Activated CD8-positive, alpha-beta memory T cell treated with anti-CD3 and anti-CD28 coated beads, Interleukin-2, amount 50 U/mL, for 48 hours (primary cell): ENCODE data around the gene SDHAF3.
"Not testable (repeated sequence)": the region's sequence is repeated elsewhere in the genome, so short reads cannot be mapped to it uniquely, and the experiment has no call there.

Source experiments
- DNase-seq: peaks from one replicate; pipeline ENCODE4 v3.0.0-alpha.2; 2020

SDHAF3 gene

DNA sequence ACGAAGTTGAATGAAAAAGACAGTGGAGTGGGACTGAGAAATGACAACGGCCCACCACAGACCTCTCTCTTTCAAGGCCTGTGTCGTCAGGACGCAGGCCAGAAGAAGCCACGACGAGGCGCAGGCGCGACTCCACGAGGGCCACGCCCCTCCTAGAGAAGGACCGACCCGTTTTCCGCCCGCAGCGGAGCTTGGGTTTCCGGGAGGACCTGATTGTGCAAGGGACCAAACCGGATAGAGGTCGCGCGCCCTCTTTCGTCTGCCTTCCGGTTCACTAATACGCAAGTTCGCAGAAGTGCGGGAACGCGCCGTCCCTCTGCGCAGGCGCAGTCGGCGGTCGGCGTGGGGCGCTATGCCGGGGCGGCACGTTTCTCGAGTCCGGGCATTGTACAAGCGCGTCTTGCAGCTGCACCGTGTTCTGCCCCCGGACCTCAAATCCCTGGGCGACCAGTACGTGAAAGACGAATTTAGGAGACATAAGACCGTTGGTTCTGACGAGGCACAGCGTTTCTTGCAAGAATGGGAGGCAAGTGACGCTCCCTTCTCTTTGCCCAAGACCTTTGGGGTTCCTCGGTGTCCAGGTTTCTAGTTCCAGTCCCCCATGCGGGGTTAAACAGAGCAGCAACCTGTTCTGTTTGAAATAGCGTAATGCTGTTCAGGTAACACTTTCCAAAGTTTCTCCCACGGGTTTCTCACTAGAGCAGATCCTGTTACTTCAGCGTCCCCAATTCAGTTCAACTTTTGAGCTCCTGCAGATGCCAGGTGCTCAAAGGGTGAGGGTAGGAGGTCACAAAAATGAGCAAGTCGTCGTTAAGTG, at the start of gene SDHAF3:
TSS of gene SDHAF3 (plus strand) at position 327 of the 817 bp plus-strand sequence. CDS start at position 353, 26 bp downstream.
- DNase-seq, result peak; percentile 99

DNA sequence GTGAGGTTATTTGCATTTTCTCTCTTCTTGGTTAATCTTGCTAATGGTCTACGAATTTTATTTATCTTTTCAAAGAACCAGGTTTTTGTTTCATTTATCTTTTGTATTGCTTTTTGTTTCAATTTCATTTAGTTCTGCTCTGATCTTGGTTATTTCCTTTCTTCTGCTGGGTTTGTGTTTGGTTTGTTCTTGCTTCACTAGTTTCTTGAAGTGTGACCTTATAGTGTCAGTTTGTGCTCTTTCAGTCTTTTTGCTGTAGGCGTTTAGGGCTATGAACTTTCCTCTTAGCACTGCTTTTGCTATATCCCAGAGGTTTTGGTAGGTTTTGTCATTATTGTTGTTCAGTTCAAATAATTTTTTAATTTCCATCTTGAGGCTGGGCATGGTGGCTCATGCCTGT, 45.5 kb upstream of the SDHAF3 start:
- DNase-seq, result not testable (repeated sequence)

DNA sequence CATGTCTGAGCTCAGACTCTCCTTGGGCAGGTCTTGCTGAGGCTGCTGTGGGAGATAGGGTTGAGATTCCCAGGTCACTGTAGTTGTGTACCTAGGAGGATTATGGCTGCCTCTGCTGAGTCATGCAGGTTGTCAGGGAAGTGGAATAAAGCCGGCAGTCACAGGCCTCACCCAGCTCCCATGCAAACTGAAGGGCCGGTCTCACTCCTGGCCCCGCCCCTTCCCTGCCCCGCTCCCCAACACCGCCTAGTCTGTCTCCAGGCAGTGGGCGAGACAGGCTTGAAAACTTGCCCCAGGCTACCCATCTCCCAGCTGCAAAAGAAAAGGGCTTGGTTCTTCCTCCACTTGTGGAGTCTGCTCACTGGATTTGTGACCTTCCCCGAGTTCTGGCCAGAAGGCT, 41.6 kb upstream of the SDHAF3 start:
- no peak for DNase-seq

DNA sequence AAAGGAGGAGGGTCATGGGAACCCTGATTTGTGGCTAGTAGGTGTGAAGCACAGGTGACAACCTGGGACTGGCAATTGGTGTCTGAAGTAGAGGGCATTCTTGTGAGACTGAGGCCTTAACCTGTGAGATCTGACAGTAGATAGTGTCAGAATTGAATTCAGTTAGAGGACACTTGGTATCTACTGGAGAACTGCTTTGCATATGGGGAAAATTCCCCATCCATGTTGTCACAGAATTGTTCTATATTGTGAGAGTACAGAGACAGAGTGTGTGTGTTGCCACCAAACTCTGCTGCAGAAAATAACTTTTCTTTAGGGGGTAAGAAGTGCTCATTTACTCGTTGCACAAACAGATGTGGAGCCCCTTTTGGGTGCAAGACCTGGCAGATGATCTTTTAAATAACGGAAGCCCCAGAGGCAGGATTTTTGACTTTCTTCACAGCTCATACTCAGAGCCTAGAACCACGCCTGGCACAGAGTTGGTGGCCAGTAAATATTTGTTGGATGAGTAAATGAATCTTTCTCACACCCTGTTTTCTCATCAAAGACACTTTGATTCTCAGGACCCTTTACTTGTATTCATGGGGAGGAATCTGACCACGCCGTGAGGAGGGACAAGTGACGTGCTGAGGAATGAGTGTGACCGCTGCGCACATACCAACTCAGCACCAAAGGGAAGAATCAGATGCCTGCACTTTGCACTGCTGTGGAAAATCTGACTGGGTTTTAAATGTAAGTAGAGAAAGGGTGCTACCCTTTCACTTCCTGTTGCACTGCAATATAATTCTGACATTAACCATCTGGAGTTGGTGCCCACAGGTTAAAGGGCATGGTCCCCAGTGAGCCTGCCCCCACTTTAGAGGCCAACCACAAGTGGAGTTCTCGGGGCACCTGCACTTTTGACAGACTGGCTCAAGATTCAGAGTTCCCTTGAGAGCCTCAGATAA, 39.2 kb upstream of the SDHAF3 start:
- no peak for DNase-seq

DNA sequence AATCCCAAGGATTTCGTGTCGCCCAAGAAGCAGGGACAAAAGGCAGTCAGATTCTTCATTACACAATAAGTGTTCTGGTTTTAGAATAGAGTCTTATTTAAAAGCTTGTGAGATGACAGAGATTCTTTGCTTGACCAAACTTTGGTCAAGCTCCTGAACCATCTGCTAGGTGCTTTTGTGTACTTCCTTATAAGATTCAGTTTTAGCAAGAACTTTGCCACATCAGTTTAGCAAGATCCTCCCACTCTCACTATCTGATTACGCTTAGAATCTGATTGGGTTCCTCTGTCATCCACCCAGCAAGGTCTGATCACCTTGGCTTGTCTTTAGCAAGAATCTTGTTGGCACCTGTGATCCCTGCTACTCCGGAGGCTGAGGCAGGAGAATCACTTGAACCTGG, 38.2 kb upstream of the SDHAF3 start:
- no peak for DNase-seq

DNA sequence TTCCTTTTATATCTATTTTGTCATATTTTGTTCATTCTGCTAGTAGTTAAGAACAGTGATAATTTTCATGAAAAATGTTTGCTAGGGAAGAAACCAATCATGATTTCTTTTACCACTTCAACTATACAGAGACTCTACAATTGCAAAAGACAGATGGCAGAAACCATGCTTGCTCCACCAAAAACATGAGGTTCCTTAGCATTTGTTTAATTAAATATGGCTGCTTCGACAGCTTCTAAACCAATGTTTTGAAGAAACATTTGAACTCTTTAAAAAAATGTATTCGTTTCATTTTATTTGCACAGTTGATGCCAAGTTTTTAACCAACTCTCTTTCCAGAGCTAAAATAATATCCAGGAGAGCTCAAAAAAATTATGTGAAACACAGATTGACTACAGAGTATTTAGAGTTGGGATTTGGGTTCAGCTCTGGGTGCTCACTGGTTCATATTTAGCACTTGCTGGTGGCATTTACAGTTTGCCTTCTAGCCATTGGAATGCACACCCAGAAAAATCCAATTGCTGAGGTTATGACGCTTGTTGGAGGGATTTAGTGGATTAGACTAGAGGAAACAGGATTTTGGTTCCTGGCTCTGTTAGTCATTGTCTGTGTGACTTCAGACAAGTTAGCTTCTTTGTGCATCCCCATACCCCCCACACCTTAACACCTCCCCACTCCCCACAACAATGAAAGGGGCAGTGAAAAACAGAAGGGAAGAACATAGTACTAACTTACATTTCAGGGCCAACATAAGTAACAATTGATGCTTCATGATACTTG, 35.8 kb upstream of the SDHAF3 start:
- no peak for DNase-seq

DNA sequence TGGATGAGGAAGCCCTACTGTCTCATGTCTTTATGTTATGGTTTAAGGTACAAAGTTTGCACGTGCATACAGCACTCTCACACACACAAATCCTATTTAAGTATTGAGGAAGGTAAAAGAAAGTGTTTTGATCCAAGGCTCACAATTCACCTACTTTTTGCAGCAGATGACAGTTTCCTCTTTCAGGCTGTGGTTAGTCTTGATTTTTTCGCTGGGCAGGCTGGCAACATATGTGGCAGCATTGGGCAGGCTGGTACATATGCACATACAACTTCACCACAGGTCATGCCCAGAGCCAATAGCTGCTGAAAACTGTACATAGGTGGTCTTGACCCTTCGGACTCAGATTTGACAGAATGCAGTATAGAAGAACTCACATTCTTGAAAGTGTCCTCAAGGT, 29.1 kb upstream of the SDHAF3 start:
- DNase-seq, result no peak

DNA sequence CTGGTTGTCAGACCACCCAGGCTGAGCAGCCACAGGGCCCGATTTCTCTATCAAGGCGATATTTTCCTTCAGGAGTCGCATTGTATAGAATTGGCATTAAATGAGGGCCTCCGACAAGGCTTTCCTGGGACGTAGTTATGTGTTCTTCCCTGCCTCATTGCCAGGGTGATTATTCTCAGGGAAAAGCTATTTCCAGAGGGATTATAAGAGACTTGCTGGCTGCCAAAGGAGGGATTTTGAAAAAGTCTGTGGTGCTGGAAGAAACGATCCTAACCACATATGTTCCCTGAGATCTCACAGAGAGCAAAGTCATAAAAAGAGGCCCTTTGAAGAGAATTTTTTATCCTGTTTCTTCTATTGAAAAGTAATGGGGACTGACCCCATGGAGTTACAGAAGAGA, 27.7 kb upstream of the SDHAF3 start:
- no peak for DNase-seq

DNA sequence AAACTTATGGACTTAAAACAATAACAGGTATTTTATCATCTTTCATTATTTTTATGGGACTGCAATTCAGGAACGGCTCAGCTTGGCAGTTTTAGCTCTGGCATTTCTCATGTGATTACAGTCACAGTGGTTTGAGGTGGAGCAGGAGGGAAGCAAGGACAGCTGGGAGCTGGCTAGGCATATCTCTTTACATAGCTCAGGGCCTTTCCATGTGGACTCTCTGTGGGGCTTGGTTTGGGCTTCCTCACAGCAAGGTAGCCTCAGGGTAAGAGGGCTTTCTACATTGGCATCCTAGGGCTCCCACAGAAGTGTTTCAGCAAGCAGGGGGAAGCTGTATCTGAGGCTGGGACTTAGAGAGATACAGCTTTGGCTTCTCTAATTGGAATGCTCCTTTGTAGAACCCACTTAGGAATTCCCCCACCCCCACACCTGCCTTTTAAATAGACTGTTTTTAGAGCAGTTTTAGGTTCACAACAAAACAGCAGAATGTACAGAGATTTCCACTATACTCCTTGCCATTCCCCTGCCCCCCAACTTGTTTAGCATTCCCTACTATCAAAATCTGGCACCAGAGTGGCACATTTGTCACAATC, 26.6 kb upstream of the SDHAF3 start:
- no peak for DNase-seq

DNA sequence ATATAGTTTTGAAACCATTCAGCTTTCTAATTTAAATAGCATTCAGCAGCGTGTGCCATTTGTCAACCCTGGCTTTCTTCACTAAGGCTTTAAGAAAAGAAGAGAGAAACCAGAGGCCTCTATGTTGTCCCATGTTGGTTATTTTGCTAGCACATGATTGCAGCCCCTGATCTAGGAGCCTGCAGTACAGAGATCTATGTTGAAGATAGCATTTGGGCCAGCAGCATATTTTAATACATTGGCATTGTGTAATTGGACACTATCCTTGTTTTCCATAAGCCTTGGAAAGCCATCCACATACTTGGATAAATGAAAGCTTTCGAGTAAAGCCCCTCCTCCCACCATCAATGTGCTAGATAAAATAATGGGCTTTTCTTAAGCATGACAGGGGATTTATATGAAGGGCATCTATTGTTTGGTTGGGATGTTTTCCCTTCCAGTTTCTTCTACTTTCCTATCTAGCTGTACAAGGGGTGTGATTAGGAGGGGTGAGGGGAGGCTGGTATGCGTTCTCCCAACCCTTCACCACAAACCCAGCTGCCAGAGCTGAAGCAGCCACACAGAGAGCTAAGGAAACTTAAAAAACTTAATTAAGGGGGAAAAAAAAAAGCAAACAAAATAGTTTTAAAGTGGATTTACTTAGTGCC, 23.1 kb upstream of the SDHAF3 start:
- no peak for DNase-seq

DNA sequence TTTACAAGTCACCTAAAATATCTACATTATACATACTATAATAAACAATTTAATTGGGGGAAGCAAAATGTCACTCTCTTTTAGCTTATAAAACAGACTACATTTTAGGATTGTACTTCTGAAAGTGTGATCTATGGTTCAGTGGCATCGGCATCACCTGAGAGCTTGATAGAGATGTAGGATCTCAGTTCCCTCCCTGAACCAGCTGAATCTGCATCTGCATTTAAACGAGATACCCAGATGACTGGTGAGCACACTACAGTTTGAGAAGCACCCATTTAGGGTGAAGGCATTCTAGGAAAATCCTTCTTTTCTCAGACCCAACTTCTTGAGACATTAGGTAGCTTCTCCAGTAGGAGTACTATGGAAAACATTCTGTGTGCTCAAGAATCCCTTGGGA, 21.5 kb upstream of the SDHAF3 start:
- no peak for DNase-seq

DNA sequence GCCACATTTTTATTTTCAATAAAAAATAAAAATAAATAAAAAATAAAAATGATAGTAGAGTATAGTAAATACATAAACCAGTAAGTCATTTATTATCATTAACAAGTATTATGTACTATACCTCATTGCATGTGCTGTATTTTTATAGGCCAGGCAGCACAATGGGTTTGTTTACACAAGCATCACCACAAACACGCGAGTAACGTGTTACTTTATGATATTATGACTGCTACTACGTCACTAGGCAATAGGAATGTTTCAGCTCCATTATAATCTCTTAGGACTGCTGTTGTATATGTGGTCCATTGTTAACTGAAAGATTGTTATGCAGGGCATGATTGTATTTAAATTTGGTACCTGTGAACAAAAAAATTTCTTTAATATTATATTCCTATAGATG, 20.8 kb upstream of the SDHAF3 start:
- DNase-seq, result no peak

DNA sequence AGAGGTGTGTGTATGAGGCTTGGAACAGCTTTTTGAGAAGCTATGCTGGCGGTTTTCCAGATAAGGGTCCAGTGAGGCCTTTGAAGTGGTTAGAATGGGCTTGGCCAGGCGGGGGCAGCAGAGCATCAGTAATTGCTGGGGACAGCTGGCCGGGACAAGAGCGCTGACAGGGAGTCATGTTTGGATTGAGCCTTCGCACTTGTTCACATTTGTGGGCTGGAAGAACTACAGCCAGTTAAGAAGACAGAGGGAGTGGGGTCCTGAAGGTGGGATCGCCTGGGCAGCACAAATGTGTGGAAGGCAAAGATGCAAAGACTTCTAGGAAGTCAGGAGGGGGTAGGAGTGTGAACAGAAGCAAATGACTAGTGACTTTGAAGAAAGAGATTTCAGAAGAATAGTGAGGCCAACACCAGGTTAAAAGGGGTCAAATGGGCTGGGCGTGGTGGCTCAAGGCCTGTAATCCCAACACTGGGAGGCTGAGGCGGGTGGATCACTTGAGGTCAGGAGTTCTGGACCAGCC, 12.7 kb upstream of the SDHAF3 start:
- peak; percentile 82 for DNase-seq

DNA sequence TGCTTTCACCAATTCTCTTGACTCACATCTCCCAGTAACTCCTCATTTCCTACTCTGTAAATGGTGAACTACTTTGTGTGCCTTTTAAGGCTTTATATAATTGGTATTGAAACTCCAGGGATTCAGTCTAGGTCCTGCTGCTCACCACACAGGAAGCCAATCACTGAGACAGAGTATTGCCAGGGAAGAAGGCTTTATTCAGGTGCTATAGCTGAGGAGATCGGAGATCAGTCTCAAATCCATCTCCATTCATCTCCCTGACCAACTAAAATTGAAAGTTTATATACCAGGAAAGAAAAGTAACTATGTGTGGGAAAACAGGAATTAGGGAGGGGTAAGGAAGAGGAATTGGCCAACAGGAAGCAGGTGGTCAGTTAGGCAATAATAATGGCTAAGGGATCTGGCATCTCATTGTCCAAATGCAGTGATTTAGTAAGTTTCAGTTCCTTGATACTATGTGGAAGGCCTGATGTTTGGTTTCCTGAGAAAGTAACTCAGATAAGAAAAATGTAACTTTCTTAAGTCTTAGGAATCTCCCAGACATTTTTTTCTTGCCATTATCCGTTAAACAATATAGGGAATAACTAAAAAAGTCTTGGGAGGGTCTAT, 10.2 kb upstream of the SDHAF3 start:
- no peak for DNase-seq

DNA sequence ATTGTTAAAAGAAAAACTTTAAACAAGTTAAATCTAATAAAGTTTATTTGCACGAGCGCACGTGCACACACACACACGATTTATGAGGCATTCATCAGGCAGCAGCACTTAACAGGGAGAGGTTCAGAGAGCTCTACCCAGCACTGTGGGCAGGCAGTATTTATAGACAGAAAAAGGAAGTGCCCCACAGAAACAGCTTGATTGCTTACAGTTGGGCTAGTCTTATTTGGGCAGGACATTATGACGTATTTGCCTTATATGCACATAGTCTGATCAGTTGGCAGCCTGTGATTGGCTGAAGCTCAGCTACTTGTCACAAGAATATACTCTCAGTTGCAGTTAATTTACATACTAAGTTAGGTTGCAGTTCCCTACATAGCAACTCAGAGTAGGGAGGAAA, 1.2 kb upstream of the SDHAF3 start:
- DNase-seq, result no peak

DNA sequence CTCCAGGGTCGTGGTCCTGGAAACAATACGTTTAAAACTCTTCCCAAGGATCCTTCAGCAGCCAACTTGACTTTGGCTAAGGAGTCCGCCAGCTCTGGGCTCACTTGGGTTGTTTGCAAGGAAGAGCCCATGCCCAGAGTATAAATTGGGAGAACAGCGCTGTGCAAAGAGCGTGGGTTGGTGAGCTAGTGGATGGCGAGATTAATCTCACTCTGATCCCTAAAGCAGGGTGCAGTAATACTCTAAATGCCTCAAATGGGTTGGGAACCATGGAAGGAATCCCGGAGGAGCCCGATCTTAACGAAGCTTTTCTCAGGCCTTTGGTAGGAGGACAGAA, 495 bp upstream of the SDHAF3 start:
- DNase-seq, result no peak

DNA sequence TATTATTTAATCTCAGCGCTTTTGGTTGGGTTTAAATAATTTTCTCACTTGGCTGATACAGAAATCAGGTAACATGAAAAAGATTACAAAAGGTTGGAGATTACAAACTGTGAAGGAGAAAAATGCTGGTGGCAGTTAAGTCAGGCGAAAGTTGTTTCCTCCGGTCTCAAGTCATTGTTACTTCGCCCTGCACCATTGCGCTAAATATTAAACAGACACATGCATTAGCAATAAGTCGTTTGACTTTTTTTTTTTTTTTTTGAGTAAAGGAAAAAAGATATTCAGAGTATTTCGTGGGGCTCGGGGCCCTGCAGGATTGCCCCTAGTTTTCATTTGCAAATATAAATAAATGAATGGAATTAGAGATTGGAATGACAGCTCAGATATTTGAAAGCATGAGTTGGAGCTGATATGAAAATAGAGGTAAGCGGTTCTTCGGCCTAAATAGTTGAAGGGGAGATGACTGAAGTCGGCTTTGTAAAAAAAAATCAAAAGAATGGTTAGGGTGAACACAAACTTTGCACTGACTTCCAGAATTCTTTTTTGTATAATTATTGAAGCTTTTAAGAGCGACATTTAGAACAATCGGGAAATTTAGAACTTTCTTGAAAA, 914 bp downstream of the SDHAF3 start:
- no peak for DNase-seq

DNA sequence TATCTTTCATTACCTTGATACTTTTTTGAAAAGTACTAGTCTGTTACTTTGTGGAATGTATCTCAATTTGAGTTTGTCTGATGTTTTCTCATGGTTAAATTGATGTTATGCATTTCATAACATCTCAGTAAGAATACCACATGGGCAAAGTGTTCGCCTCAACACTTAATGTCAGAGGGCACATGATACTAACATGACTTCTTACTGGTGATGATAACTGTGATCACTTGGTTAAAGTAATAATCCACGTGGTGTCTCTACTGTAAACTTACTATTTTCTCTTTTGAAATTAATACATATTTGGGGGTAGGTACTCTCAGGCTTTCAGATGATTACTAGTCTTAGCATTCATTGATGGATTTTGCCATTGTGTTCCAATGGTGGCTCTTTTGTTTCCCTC, 2.2 kb downstream of the SDHAF3 start:
- no peak for DNase-seq

DNA sequence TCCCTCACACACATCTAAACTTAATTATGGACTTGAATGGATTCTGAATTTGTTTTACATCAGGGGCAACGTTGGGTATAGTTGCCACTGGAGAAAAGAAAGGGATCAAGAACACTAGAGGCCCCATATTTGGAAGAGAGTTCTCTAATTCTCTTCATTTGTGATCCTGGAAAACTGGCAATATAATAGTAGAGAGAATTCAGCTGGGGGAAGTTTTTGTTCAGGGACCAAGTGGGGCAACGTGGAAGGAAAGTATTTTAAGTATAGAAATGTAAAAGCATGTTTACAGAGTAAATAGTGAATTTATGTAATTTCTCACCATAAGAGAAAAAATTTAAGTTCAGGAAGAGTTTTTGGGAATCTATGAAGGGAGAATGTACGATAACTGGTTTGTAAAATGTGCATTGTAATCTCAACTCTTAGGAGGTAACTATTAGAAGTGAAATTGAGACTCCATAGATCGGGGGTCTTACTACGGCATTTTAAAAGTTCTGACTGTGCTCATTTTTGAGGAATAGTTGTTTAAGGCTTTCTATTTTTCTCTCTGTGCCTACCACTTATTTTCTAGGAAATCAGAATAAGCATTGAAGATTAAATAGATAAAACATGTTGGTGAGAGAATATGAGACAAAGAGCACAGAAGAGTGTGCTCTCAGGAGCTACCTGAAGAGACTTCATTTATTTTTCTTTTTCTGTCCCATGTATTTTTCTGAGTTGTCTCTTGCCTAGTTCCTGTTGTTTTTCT, 3.4 kb downstream of the SDHAF3 start:
- no peak for DNase-seq

DNA sequence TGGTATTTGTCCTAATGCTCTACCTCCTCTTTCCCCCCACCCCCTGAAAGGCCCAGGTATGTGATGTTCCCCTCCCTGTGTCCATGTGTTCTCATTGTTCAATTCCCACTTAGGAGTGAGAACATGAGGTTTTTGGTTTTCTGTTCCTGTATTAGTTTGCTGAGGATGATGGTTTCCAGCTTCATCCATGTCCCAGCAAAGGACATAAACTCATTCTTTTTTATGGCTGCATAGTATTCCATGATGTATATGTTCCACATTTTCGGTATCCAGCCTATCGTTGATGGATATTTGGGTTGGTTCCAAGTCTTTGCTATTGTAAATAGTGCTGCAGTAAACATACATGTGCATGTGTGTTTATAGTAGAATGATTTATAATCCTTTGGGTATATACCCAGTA, 5.6 kb downstream of the SDHAF3 start:
- DNase-seq, result not testable (repeated sequence)
